Left forelimb (tissue), 1 donor: ENCODE data around the gene ANKS1B.

Experiments used
- DNase-seq: peaks from one replicate; pipeline ENCODE4 v3.0.0-alpha.2; 2018; ENCODE audit warnings: low spot score

Gene ANKS1B

DNA sequence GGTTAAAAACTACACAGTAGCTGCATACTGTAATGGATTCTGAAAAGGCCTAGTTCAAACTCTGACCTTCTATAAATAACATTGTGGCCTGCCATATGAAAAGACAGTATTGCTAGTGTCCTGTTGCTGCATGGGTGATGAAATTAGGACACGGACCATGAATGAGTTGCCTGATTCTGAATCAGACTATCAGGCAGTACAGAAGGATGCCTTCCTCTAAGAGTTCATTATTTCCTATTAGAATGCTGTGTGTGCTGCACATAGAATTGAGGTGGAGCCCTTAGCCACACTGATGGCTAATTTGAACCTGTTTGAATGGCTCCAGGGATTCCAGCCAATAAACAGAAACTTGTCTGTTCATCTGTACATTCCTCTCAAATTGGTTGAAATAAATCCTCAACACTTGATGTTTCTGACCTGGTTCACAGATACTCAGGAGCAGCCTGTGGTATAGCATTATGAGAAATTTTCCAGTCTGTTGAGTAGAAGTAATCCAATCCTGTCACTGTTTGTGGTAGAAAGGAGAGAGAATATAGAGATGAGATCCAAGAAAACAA is 856.4 kb downstream of the ANKS1B start:
- DNase-seq: no peak

GRCh38 chr12:99122959-99123358 is 861.8 kb downstream of the ANKS1B start:
- no peak for DNase-seq

- DNase-seq: no peak
Observed at GRCh38 chr12:99122496-99122895, 862.2 kb downstream of the ANKS1B start.

GRCh38 chr12:99121546-99121945 is 863.2 kb downstream of the ANKS1B start:
- no peak for DNase-seq

DNA sequence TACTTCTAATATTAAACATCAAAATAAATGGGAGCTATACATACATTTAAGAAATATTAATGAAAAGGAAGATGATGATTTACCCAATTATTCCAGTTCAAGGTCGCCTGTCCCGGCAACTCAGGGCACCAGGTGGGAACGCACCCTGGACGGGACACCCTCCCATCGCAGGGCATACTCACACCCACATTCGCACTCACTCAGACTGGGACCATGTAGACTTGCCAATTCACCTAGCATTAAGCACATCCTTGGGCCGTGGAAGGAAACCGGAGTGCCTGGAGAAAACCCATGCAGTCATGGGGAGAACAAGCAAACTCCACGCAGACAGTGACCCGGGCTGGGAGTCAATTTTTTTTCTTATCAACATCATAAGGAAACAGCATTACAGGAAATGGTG is 864.8 kb downstream of the ANKS1B start:
- DNase-seq: no peak

- DNase-seq: no peak
Observed at GRCh38 chr12:99119449-99119848, 865.3 kb downstream of the ANKS1B start.

- DNase-seq: no peak
Observed at GRCh38 chr12:99111600-99111999, 873.1 kb downstream of the ANKS1B start.

DNA sequence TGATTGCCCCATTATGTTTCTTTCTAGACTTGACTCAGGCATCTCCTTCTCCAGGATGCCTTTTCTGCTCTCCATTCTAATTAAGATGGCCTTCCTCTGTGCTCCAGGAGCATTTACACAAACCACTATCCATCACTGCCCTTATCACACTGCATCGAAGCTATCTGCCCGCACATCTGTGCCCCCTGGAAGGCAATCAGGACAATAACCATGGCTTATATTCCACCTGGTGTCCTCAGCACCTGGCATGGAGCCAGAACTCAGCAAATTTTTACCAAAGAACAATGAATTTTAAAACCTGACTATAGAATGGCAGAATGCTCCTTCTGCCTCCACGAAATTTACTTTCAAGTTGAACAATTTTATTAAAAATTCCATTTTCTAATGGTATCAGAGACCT is 873.9 kb downstream of the ANKS1B start:
- no peak for DNase-seq

DNA sequence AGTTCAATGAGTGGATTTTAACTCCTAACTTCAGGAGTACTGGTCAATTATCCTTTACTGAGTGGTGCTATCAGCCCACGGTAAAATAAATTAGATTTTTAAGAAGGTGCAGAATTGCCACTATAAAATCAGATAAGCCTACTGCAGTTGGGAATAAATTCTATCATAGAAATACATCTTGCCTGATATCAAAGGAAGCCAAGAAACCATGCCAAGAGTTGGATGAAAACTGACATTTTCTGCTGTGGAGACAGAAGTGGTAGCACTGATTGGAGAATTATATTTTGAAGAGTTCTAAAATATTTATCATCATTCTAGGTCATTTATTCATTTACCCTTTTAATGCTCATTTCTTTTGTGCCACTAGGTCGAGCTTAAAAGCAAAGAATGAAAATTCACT is 874.5 kb downstream of the ANKS1B start:
- no peak for DNase-seq

GRCh38 chr12:99108924-99109323 is 875.8 kb downstream of the ANKS1B start:
- DNase-seq: no peak

DNA sequence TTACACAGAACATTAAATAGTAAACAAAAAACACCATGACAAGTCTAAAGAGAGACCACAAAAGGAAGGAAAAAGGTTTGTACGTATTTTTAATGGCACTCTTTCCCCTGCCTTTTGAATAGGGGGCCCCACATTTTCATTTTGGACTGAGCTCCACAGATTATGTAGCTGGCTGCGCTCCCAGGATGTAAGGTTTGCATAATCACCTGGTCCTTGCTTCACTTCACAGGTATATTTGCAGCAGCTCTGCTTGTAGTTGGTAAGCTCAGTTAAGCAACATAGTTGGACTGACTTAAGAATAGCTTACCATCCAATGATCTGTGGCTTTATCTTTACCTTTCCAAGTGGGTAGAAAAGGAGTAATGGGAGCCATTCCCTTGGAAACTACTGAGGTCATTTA is 885.0 kb downstream of the ANKS1B start:
- no peak for DNase-seq

- DNase-seq: no peak
Observed at GRCh38 chr12:99097171-99097570, 887.6 kb downstream of the ANKS1B start.

DNA sequence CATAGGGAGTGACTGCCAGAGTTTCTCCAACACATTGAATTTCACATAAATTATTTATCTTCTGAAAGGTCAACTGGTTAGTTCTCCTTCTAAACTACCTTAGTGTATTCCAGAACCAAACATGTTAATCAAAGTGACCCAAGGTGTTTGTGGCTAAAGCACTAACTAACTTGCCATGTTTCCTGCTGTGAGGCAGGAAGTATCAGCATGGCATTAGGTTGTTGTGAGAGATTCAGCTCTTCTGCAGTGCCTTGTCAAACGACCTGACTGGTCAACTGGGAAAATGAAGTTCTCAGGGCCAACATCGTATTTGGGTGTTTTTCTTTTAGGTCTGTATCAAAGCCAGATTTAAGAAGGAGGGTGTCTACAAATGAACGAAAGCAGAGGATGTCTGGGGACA is 891.6 kb downstream of the ANKS1B start:
- no peak for DNase-seq

GRCh38 chr12:99092100-99092851 is 892.5 kb downstream of the ANKS1B start:
- DNase-seq: no peak

GRCh38 chr12:99087278-99087677 is 897.5 kb downstream of the ANKS1B start:
- no peak for DNase-seq

DNA sequence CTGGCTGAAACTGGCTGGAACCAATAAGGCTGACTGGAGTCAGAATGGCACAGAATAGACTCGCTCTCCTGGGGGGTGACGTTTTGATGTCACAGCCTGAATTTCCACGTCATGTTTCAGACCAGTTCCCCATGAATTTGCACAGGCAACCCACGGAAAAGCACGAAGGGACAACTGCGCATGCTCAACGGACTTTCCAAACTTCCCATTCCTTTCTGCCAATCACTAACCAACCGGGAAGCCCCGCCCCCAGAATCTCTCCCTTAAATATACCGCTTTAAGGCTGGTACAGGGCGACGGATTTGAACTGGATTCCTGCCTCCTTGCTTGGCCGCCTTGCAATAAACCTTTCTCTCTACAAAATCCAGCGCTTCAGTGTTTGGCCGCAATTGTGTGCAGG is 904.9 kb downstream of the ANKS1B start:
- no peak for DNase-seq

DNA sequence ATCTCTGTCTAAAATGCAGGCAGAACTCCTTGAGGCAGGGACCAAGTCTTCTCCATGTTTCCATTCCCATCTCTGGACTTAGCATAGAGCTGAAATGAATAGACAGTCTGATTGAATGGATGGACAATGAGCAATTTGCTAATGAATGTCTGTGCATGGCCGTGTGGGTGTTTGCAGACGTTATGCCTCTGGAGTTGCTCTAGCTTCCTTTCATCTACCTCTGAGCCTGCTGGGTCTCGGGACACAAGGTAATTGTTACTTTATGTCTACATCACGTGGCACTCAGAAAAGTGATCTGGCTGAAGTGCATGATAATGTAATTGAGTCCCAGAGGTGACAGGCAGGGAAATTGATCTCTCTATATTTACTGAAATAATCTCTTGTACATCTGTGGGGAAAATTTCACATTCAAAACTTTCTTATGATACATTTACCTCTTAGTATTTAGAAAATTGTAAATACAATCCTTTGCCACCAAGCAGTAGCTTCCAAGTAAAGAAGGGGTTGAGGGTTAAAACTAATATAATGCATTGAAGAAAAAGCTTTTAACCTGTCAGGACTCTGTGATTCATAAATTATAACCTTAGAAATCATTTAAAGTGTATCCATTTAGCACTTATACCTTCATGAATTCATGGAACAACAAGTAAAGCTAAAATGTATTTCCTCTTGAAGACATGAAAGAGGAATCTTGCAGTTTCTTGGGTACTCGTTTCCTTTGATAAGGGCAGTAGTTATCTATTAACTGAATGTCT is 915.6 kb downstream of the ANKS1B start:
- DNase-seq: no peak

DNA sequence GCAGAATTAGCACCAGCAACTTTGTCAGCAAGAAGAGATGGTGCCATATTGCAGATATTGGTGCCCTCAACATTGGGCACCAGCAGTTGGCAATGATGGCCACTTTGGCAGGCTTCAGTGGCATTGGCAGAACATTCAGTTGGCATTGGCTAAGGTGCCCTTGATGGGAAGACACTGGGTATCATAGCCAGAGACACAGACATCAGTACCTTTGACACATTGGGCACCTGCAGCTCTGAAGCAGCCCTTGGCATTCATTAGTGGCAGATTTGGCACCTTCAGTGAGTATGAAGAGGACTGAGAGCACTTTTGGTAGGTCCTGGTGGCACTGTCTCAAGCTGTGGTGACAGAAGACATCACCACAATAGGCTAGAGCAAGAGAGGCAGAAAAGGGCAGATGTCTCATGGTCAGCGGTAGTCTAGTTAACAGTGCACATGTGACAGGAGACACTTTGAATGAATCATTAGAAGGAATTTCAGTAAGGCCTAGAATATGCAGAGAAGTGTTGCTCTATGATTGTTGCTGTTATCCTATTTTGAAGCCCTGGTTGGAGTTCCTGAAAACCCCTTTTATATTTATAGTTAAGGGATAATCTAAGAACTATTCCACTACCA is 917.5 kb downstream of the ANKS1B start:
- no peak for DNase-seq

DNA sequence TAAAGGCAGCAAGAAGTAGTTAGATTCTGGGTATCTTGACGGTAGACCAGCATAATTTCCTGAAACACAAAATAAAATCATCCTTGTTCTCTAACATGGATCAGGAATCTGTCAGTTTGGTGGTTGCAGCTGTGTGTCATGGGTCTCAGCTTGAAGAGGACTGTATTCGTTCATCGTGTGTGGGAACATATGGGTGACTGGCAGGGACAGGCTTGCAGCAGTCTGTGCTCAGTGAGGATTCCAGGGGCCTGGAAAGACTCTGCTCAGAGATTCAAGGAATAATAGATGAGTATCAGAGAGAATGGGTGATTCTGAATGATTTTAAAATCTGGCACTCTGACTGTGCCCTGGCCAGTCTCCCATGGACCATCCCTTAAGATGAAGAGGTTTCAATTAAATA is 918.0 kb downstream of the ANKS1B start:
- no peak for DNase-seq

GRCh38 chr12:99063182-99063581 is 921.6 kb downstream of the ANKS1B start:
- no peak for DNase-seq

DNA sequence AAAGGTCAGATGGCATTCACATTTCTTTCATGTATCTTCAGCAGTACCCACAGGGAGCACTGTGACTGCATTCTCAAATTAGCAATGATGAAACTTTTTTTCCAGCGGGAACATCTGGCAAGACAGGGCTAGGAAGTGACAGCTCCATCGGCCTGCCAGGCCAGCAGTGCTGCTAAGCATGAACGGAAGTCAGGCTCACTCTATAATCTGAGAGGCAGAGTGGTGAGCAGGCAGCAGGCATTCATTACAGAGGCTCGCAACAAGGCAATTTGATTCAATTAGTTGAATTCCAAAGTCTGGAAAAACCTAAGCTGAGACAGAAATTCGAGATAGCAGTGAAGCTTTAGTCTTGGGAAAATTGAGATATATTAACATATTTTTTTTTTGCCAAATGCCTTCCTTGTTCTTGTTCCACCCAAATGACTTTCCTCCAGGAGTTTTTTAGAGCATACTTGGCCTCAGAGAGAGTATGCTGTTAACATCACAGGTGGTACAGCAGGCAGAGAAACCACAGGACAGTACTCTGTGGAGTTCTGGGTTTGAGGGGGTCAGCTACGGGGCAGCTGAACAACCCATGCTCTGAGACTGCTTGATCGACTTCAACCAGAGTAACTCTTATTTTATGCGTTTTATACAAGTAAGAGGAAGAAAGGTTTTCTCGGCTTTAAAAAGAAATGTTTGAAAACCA is 924.8 kb downstream of the ANKS1B start:
- DNase-seq: no peak

DNA sequence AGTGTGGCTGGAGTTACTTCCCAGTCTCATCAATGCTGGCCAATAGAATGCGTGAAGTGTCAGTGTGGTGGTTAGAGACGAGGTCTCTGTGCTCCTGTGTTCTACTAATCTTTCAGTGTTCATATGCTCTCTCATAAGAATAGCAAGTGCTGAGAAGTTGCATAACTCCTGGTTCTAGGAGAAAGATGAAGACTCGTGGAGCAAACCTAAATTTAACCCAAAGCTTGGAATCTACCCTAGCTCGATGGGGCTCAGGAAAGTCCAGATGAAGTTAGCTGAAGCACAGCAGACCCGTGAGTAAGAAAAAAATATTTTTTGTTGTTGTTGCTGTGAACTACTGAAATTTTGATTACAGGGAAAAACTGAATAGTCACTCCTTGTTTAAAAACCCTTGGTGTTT is 927.1 kb downstream of the ANKS1B start:
- no peak for DNase-seq
